PFSK-1 (cell line): ENCODE measurements around the gene GSG1L.

Experiments
- FOXP2 ChIP-seq: optimal IDR thresholded peaks from 2 replicates; pipeline ENCODE3; 2011; ENCODE audit warnings: borderline replicate concordance, control low read depth, inconsistent platforms; ENCODE audit not compliant: insufficient read depth; ENCODE audit errors: extremely low read length, extremely low read depth
- POLR2AphosphoS5 ChIP-seq: IDR thresholded peaks from 2 replicates; pipeline ENCODE4 v1.6.1; 2012; ENCODE audit warnings: low read depth, mild to moderate bottlenecking, control low read depth, low read length, moderate library complexity
- REST ChIP-seq, 2 experiments: IDR thresholded peaks; 2 replicates each; pipeline versions ENCODE4 v1.6.1 to v1.8.0; 2011 to 2012; ENCODE audit warnings: low read depth in 2 of 2, low read length in 2 of 2, control low read depth in 1 of 2, inconsistent platforms in 1 of 2, mild to moderate bottlenecking in 1 of 2, moderate library complexity in 1 of 2; ENCODE audit not compliant: insufficient read depth in 1 of 2
- SIN3A ChIP-seq: IDR thresholded peaks from 2 replicates; pipeline ENCODE4 v1.6.1; 2012; ENCODE audit warnings: mild to moderate bottlenecking, low read length, moderate library complexity, borderline replicate concordance; ENCODE audit not compliant: insufficient read depth
- TAF1 ChIP-seq: IDR thresholded peaks from 2 replicates; pipeline ENCODE4 v1.6.1; 2012; ENCODE audit warnings: low read length, control low read depth, borderline replicate concordance; ENCODE audit not compliant: insufficient read depth

GSG1L gene

GRCh38 chr16:27753563-27753962, 310.0 kb downstream of the GSG1L start:
- TF ChIP-seq FOXP2 (no peak), SIN3A (no peak), POLR2AphosphoS5 (no peak)

- TF ChIP-seq POLR2AphosphoS5: no peak
Measured at GRCh38 chr16:27752241-27752640, 311.3 kb downstream of the GSG1L start.

- TF ChIP-seq FOXP2 (no peak), SIN3A (no peak), TAF1 (no peak), POLR2AphosphoS5 (no peak), REST (IDR thresholded peaks at IDR 0.05; ENCODE audit: insufficient read depth in 1 of 2, low read depth in 2 of 2, low read length in 2 of 2) (no peak)
Measured at GRCh38 chr16:27751676-27752075, 311.8 kb downstream of the GSG1L start.

GRCh38 chr16:27751233-27751632, 312.3 kb downstream of the GSG1L start:
- TF ChIP-seq REST (IDR thresholded peaks at IDR 0.05; ENCODE audit: insufficient read depth in 1 of 2, low read depth in 2 of 2, low read length in 2 of 2) (no peak), SIN3A (no peak), TAF1 (no peak), POLR2AphosphoS5 (no peak), FOXP2 (no peak)

- TF ChIP-seq SIN3A (no peak), FOXP2 (no peak), TAF1 (no peak), REST (IDR thresholded peaks at IDR 0.05; ENCODE audit: insufficient read depth in 1 of 2, low read depth in 2 of 2, low read length in 2 of 2) (no peak), POLR2AphosphoS5 (no peak)
Measured at GRCh38 chr16:27749946-27750345, 313.6 kb downstream of the GSG1L start.

GRCh38 chr16:27749547-27749875, 314.0 kb downstream of the GSG1L start:
- no peak for TF ChIP-seq POLR2AphosphoS5
- TF ChIP-seq SIN3A: no peak
- no peak for TF ChIP-seq FOXP2
- no peak for TF ChIP-seq TAF1
- TF ChIP-seq REST (IDR thresholded peaks at IDR 0.05; ENCODE audit: insufficient read depth in 1 of 2, low read depth in 2 of 2, low read length in 2 of 2): no peak
